GM19463 (cell line): ENCODE results near the gene OOSP1.
"Not testable (repeated sequence)": the region's sequence is repeated elsewhere in the genome, so short reads cannot be mapped to it uniquely, and the experiment has no call there.

ENCODE experiments used
- ATAC-seq: cut with Tn5 transposase; IDR thresholded peaks from one replicate; pipeline ENCODE4 v1.9.1; 2021; ENCODE audit warnings: mild to moderate bottlenecking, moderate library complexity; ENCODE audit not compliant: unreplicated experiment

OOSP1 gene

GRCh38 chr11:59938132-59938531, at the start of gene OOSP1:
Gene OOSP1 (plus strand): TSS chr11:59938432. CDS start chr11:59938455, 23 bp downstream.
- no peak for ATAC-seq

GRCh38 chr11:59891781-59892181, 46.5 kb upstream of the OOSP1 start:
- ATAC-seq, result no peak

- no peak for ATAC-seq
Measured at GRCh38 chr11:59894616-59895015, 43.6 kb upstream of the OOSP1 start.

GRCh38 chr11:59898046-59898445, 40.2 kb upstream of the OOSP1 start:
- no peak for ATAC-seq

GRCh38 chr11:59898650-59899049, 39.6 kb upstream of the OOSP1 start:
- no peak for ATAC-seq

GRCh38 chr11:59899532-59899931, 38.7 kb upstream of the OOSP1 start:
- ATAC-seq, result no peak

- ATAC-seq, result no peak
Measured at GRCh38 chr11:59900366-59901126, 37.7 kb upstream of the OOSP1 start.

- ATAC-seq, result no peak
Measured at GRCh38 chr11:59901306-59901705, 36.9 kb upstream of the OOSP1 start.

GRCh38 chr11:59903569-59903968, 34.7 kb upstream of the OOSP1 start:
- not testable (repeated sequence) for ATAC-seq

GRCh38 chr11:59918480-59918879, 19.8 kb upstream of the OOSP1 start:
- ATAC-seq, result no peak

- no peak for ATAC-seq
Measured at GRCh38 chr11:59918987-59919589, 19.1 kb upstream of the OOSP1 start.

GRCh38 chr11:59923813-59924212, 14.4 kb upstream of the OOSP1 start:
- ATAC-seq, result no peak

GRCh38 chr11:59931688-59932087, 6.5 kb upstream of the OOSP1 start:
- no peak for ATAC-seq

GRCh38 chr11:59938718-59939117, 486 bp downstream of the OOSP1 start:
- ATAC-seq, result no peak

- ATAC-seq, result no peak
Measured at GRCh38 chr11:59939482-59939881, 1.2 kb downstream of the OOSP1 start.

GRCh38 chr11:59941091-59941490, 2.9 kb downstream of the OOSP1 start:
- no peak for ATAC-seq

- ATAC-seq, result no peak
Measured at GRCh38 chr11:59943997-59944714, 5.9 kb downstream of the OOSP1 start.

- ATAC-seq, result no peak
Measured at GRCh38 chr11:59944720-59945119, 6.5 kb downstream of the OOSP1 start.

- no peak for ATAC-seq
Measured at GRCh38 chr11:59953463-59954218, 15.4 kb downstream of the OOSP1 start.

GRCh38 chr11:59954219-59954847, 16.1 kb downstream of the OOSP1 start:
- ATAC-seq, result no peak

GRCh38 chr11:59957094-59957493, 18.9 kb downstream of the OOSP1 start:
- ATAC-seq, result no peak
